Measurements from ENCODE around the gene CRAMP1.

The CRAMP1 gene

DNA sequence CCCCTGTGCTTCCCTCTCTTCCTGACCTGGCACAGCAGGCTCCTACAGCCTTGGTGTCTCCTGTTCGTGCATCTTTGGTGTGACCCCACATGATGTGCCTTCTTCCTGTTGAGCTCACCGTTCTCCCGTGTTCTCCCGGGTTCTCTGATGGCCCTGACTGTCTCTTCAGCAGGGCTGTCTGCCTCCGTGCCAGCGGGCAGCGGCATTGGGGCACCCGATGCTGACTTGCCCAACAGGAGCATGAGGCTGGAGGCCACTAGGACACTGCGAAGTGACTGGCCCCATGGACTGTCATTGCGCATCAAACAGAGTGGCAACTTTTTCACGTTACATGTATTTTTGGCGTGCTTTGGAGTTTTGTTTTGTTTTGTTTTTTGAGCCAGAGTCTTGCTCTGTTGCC, 22.4 kb downstream of the CRAMP1 start:
- no peak for DNase-seq

DNA sequence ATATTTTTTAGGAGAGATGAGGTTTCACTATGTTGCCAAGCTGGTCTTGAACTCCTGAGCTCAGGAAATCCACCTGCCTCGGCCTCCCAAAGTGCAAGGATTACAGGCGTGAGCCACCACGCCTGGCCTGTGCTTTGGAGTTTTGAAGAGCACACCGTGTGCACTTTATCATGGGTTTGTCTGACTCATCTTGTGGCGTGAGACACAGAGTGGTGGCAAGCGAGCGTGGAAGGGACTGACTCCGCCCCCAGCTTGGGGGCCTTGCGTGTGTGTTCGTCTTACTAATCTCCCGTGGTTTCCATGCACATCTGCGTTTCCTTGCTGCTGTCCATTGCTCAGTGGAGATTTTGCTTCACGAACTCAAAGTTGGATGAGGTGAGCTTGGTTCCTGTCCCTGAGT, 22.9 kb downstream of the CRAMP1 start:
- DNase-seq, result peak; percentile 13

DNA sequence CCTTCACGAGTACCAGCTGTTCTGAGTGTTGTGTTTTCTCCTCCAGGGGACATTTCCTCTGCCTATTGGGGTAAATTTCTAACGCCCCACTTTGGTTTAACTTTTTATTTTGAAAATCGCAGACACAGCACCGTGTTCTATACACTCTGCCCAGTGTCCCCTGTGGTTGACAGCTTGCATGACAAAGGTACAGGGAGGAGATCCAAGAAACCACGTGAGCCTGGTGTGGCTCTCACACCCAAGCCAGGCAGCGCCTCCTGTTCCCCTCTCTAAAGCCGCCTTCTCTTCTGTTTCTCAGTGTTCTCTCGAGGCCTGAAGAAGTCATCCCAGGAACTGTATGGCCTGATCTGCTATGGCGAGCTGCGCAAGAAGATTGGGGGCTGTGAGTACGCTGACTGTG, 25.4 kb downstream of the CRAMP1 start:
- no peak for DNase-seq

DNA sequence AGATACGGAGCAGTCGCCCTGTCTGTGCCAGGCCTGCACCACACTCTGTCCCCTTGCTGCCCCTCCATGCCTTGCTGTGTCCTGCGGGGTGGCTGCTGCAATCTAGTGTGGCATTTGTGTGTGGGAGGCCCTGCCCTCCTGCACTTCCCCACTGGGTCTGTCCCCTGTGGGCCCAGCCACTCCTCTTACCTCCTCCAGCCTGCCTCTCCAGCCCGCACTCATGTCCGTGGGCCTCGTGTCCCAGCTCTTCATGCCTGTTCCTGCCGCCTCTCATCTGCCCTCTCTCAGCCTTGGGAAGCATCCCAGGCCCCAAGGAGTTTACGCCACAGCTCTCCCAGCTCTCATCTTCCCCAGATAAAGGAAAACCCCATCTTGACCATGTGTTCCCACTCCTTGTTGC, 26.6 kb downstream of the CRAMP1 start:
- no peak for DNase-seq

DNA sequence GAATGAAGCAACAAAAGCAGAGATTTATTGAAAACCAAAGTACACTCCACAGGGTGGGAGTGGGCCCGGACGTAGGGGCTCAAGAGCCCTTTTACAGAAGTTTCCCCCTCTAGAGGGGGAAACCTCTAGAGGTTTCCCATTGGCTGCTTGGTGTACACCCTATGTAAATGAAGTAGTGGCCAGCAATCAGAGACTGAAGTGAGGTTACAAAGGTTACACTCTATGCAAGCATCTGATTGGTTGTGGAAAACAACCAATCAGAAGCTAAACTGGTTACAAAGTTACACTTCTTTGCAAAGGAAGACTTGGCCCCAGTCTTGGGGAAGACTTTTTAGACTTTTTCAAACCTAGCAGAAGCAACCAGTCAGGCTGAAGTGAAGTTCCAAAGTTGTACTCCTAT, 27.1 kb downstream of the CRAMP1 start:
- DNase-seq, result no peak

DNA sequence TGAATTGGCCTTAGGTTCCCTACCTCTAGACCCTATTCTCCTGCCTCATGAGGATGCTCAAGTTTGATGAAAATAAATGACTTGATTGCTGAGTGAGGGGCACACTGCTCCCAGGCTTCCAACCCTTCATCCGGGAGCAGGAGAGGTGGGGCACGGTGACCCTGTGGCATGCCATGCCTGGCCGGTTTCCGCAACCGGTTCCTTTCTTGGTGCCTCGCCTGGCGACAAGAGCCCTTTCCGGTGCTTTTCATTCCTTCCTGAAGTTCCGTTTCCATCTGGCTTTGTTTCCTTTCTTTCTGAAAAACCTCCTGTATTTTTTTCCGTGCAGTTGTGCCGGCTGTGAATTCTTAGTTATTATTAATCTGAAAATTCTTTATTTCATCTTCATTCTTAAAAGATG, 27.7 kb downstream of the CRAMP1 start:
- DNase-seq, result no peak

DNA sequence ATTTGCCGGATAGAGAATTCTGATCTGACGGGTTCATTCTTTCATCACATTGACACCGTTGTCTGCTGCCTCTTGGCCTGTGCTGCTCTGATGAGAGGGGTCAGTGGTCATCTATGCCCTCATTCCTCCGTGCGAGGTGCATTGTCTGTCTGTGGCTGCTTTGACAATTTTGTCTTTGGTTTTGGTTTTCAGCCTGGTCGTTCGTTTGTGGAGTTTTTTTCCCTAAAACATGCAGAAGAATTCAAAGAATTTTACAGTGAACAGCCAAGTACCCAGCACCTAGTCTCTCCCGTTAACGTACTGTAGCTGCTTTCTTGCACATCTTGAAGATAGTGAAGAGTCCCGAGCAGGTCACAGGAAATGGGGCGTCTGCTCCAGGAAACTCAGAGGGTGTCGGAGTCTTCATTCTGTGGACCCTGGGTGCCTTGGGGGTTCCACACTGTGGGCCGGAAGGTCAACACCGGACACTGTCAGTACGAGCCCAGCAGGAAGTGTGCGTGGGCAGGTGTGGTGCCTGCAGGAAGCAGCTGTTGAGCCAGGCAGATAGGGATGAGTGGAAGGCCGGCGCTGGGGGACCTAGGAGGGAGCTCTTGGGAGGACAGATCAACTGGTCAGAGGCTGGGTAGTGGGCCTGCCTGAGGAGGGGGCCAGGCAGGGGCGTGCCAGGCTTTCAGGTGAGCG, 28.2 kb downstream of the CRAMP1 start:
- DNase-seq, result no peak

DNA sequence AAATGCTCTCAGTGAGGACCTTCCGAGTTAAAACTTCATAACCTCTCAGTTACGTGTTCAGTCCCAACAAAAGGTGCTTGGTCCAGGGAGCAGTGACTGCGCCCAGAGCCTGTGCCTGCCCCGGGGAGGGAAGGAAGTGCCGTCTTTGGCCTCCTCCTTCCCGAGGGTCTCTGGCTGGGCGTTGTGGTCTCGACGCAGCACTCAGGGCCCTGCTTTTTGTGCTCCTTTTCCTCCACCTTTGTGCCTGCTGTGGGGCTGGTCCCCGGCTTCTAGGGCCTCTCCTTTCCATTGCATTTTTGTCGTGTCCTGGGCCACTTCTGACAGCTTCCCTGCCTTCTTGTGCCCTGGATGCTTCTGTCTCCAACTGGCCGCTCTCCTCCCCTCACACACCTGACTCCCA, 29.1 kb downstream of the CRAMP1 start:
- no peak for DNase-seq

DNA sequence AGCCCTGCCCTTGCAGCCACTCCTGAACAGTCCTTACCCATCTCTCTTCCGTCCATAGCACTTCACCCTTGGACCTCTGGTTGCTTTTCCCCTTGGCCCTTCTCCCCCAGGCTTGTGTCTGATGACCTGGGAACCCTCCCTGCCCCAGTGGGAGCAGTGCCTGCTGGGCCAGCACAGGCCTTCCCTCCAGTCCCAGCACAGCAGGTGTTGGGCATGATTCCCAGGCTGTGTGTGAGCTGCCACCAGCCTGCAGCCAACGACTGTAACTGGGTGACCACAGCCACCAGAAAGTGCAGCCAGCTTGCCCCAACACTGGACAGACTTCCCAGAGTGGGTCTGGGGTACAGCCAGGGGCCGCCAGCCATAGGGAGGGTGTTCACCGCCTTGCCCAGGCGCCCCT, 30.0 kb downstream of the CRAMP1 start:
- DNase-seq, result no peak

DNA sequence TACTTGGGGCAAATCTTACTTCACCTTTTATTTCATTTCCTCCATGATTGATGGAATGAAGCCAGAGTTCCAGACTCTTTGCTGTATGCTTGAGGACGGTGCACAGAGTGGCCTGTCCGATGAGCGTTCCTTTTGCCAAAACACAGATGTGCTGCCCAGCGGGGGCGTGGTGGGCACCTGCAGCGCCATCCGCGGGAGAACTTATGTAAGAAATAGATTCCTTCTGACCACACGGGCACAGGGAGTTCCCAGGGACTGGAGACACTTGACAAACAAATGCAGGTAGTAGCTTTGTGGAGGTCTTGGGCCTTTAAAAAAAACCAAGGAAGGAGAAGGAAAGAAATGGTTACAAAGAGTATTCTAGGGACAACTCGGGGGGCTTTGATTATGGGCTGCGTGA, 30.6 kb downstream of the CRAMP1 start:
- DNase-seq, result no peak

DNA sequence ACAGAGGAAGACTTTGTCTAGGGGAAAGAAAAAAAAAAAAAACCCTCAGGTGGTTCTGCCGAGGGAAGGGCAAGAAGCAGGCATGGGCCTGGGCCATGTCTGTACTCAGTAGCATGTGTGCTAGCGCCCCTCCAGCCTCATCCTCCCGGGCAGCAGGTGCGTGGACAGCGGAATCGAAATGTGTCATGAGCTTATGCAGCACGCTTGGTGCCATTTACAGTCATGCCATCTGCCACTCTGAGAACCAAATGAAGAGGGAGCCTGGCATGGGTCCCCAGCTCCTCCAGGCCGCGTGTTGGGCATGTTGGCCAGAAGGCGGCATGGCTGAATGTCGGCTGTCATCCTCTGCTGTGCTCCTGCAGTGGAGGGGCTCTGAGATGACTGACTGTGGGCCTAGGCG, 31.4 kb downstream of the CRAMP1 start:
- no peak for DNase-seq

DNA sequence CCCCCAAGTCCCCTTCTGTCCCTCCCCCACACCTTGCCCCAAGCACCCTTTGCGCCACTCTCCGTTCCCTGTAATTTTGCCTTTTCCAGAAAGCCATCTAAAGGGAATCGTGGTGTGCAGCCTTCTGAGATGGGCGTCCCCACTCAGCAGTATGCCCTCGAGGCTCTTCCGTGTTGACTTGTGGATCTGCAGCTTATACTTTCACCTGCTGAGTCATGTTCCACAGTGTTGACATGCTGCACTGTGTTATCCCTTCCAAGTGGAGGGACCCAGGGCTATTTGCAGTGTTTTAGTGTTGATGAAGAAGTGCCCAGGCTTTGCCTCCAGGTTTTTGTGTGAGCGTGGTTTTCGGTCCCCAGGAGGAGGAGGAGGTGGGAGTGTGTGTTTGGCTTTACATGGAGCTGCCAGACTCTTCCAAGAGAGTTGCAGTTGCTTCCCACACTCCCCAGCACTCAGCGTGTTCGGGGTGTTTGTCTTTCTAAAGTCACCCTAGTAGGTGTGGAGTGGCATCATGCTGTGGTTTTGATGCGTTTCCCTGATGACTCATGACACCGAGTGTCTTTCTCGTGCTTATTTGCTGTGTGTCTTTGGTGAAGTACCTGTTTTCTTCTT, 33.9 kb downstream of the CRAMP1 start:
- peak; percentile 62 for DNase-seq

DNA sequence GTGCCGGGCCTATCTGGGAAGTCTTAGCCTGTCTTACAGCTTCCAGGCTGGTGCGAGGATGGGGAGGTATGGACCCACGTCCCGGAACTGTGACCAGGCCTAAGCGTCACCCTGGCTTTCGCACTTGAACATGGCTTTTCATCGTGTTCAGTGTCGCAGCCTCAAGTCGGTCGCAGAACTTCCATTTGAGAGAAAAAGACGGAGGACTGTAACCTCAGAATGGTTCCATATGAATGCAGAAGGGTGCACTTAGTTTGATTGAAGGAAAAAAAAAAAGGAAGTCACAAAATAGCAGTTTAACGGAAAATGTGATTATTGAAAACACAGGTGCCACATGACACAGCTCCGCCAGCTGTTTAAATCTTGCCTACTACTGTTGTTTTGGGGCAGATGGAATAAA, 35.7 kb downstream of the CRAMP1 start:
- no peak for DNase-seq

DNA sequence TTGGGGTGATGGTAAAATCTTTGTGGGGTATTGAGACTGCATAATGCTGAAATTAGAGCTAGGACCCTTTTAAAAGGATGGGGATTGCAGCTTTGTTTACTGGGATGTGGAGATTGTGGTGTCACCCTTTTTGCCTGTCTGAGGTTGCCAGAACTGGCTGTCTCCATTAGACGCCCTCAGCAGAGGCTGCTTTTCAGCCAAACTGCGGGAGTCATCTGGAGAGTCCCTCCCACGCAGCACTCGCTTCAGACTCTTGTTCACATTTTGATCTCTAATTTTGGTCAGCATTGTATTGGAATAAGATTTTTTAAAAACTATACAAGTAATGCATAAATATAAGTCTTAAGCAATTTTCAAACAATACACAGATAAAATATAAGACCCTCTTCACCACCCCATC, 38.0 kb downstream of the CRAMP1 start:
- no peak for DNase-seq

DNA sequence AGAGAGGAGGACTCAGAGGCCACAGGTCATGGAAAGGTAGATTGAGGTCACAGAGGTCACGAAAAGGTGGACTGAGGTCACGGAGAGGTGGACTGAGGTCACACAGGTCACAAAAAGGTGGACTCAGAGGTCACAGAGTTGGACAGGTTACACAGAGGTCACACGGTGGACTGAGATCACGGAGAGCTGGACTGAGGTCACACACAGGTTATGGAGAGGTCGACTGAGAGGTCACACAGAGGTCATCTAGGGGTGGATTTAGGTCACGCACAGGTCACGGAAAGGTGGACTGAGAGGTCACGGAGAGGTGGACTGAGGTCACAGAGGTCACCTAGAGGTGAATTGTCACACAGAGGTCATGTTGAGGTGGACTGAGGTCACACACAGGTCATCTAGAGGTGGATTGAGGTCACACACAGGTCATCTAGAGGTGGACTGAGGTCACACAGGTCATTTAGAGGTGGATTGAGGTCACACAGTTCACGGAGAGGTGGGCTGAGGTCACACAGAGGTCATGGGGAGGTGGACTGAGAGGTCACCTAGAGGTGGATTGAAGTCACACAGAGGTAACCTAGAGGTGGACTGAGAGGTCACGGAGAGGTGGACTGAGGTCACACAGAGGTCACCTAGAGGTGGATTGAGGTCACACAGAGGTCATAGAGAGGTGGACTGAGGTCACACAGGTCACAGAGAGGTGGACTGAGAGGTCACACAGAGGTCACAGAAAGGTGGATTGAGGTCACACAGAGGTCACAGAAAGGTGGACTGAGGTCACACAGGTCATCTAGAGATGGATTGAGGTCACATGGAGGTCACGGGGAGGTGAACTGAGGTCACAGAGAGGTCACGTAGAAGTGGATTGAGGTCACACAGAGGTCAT, 39.2 kb downstream of the CRAMP1 start:
- DNase-seq, result no peak

DNA sequence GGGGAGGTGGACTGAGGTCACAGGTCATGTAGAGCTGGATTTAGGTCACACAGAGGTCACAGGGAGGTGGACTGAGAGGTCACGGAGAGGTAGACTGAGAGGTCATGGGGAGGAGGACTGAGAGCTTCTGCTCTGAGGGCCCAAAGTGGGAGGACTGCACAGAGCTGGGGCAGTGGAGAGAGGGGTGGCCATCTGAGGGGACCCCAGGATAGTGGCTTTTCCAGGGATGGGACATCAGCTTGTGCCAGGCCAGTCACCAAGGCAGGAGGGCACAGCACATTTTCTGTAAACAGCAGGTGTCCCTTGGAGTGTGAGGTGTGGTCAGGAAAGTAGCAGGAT, 39.8 kb downstream of the CRAMP1 start:
- DNase-seq, result no peak

DNA sequence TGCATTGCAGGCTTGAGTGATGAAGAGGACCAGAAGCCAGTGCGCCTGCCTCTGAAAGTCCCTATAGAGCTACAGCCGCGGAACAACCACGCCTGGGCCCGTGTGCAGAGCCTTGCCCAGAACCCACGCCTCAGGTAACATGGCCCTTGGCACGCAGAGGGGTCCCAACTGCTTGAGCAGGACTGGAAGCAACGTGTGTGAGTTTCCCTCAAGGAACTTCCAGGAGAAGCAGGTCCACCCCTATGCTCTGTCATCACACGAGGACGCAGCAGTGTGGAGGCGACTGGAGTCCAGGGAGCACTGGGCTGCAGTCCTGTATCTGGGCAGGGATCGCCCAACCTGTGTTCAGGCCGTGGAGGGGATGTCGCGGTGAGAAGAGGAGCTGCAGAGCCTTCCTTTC, 40.9 kb downstream of the CRAMP1 start:
- DNase-seq, result no peak

DNA sequence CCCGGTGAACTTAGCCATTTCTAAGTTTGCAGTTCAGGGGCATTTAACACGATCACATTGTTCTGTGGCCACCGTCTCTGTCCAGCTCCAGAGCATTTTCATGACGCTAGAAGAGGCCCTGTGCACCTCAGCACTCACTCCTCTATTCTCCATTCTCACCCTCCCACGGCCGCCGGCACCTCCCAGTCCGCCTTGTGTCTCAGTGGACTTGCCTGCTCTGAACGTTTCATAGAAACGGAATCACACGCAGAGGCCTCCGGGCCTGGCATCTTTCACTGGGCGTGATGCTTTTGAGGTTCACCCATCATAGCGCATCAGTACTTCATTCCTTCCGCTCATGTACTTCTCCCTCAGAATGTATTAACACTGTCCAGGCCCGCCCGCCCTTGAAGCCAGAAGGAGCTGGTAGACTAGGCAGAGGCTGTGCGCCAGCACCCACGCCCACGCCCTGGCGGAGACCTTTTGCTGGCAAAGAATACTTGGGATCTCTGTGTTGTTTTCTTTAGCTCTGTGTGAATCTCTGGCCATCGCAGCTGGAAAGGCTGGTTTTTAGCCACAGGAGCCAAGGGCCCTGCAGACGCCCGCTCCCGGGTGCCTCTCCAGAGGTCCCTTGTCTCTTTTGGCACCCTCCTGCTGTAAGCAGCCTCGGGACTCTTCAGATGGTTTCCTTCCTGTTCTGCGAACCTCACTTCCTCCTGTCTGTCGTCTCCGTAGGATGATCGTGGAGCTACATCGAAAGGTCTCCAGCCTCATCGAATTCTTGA, 42.5 kb downstream of the CRAMP1 start:
- no peak for DNase-seq

DNA sequence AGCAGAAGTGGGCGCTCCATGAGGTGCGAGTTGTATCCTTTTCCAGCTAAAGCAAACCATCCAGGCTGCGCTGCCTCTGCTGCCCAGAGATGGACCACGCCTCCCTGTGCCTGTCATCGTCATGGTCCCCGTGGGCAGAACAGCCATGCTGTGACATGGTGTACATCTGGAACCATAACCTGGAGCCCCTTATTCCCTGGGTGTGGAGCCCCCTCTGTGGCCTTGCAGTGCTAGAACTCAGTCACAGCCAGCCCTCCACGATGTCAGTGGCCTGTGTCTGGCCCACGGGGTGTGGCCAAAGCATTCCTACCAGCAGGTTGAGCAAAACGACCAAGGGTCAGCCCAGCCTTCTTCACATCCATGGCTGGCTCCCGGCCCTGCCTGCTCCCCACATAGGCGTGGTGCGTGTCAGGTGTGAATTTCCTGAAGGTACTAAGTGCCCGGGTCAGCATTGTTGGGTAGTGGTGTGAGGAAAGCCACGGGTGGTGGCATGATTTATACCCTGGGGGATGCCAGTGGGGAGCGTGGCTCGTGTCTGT, 43.2 kb downstream of the CRAMP1 start:
- no peak for DNase-seq

DNA sequence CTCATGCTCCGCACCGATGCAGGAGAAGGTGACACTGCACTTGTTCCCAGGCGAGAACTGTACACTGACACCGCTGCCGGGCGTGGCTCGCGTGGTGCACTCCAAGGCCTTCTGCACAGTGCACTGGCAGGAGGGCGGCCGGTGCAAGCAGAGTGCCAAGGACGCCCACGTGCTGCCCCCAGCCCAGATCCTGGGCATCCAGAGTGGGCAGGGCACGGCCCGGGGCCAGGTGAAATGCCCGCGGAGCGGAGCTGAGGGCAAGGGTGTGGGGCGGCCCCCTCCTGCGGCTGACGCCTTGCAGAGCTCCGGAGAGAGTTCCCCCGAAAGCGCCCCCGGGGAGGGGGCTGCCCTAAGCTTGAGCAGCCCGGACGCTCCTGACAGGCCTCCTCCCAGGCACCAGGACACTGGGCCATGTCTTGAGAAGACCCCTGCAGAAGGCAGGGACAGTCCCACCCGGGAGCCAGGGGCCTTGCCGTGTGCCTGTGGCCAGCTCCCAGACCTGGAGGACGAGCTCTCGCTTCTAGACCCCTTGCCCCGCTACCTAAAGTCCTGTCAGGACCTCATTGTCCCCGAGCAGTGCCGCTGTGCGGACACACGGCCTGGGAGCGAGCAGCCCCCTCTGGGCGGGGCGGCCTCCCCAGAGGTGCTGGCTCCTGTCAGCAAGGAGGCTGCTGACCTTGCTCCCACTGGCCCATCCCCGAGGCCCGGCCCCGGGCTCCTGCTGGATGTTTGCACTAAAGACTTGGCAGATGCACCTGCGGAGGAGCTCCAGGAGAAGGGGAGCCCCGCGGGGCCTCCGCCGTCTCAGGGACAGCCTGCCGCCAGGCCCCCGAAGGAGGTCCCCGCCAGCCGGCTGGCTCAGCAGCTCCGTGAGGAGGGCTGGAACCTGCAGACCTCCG, 44.0 kb downstream of the CRAMP1 start:
- DNase-seq, result no peak

DNA sequence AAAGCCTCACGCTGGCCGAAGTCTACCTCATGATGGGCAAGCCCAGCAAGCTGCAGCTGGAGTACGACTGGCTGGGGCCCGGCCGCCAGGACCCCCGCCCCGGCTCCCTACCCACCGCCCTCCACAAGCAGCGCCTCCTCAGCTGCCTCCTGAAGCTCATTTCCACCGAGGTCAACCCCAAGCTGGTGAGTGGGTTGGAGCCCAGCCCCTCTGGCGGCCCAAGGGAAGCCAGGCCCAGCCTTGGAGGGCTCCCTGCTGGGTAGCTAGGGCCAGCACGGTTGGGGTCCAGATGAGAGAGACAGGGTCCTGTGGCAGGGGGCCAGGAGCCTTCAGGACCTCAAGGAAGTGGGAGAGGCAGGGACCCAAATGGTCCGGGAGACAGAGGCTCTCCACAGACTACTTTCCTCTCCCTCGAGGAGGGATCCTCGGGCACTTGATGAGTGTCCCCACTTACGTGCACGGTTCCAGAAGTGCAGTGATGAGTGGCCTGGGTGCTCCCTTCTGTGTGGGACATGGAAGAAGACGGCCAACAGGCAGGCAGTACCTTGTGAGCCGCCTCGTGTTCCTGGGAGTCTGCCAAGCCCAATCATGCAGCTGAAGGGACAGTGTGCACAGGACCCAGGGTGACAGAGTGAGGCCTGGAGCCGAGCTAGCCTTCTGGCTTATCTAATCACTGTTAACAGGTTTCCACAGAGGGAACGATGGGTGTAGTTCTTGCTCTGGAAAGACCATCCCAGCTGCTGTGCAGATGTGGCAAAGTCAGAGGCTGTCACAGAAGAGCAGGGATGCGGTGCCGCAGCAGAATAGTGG, 44.9 kb downstream of the CRAMP1 start:
- no peak for DNase-seq
